Adrenal gland (tissue), 5 donors: ENCODE results near the gene TNNT3.

Experiments
- POLR2A ChIP-seq, 2 donors: fragments of 450-650 bp; IDR thresholded peaks; one replicate each; pipeline ENCODE4 v1.6.1; 2017; ENCODE audit warnings: antibody characterized with exemption in 2 of 2, mild to moderate bottlenecking in 2 of 2, moderate library complexity in 1 of 2
- TF ChIP-seq, protein P1 (sequence below), 6 experiments: fragments of 450-650 bp in 4 of 6; fragments of 200-600 bp in 2 of 6; sonication (generic) in 1 of 6; IDR thresholded peaks; 1 replicate in 5 of 6; 2 replicates in 1 of 6; pipeline versions ENCODE4 v1.5.1 to v1.8.0; 2016 to 2021; ENCODE audit warnings: antibody characterized with exemption in 6 of 6, mild to moderate bottlenecking in 2 of 6, moderate library complexity in 1 of 6
- donor health status: DM: no; HTN: no; CAD: no.

DNA sequence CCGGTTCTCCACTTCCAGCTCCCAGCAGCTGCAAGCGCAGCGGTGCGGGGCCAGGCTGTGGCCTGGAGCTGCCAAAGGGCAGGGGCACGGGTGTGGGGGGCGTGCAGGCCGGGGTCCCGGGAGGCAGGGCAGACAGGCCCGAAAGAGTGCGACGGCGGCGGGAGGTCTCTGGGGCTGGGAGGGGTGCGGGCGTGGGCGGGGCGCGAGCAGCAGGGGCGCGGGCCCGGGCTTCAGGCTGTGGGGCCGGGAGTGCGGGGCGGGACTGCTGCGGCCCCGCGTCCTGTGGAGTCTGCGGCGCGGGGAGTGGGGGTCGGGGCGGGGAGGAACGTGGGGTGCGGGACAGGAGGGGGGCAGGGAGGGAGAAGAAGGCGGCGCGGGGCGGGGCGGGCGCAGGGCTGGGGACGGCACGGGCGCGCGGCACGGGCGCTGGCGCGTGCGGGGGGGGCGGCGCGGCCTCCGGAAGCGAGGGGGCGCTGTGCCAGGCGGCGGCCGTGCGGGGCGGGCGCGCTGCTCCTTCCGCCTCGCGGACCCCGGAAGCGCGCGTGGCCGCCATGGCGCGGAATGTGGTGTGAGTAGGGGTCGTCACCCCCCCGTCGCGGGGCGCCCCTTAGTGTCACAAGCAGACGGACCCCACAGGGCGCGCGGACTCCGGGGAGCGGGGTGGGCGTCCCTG is 27.4 kb downstream of the TNNT3 start, which contains the start of gene MRPL23:
- TF ChIP-seq, protein P1, sequence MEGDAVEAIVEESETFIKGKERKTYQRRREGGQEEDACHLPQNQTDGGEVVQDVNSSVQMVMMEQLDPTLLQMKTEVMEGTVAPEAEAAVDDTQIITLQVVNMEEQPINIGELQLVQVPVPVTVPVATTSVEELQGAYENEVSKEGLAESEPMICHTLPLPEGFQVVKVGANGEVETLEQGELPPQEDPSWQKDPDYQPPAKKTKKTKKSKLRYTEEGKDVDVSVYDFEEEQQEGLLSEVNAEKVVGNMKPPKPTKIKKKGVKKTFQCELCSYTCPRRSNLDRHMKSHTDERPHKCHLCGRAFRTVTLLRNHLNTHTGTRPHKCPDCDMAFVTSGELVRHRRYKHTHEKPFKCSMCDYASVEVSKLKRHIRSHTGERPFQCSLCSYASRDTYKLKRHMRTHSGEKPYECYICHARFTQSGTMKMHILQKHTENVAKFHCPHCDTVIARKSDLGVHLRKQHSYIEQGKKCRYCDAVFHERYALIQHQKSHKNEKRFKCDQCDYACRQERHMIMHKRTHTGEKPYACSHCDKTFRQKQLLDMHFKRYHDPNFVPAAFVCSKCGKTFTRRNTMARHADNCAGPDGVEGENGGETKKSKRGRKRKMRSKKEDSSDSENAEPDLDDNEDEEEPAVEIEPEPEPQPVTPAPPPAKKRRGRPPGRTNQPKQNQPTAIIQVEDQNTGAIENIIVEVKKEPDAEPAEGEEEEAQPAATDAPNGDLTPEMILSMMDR (IDR thresholded peaks at IDR 0.05): no peak
- no peak for TF ChIP-seq POLR2A (IDR thresholded peaks at IDR 0.05)
